Stimulated activated CD4-positive, alpha-beta T cell treated with anti-CD3 and anti-CD28 coated beads, TNF-alpha, amount 100 ng/mL, for 48 hours (primary cell): ENCODE results near the gene ERBB3.

Source experiments
- DNase-seq, 3 donors: peaks; one replicate each; pipeline ENCODE4 v3.0.0-alpha.2; 2020; ENCODE audit warnings: low read depth in 3 of 3

ERBB3 gene

DNA sequence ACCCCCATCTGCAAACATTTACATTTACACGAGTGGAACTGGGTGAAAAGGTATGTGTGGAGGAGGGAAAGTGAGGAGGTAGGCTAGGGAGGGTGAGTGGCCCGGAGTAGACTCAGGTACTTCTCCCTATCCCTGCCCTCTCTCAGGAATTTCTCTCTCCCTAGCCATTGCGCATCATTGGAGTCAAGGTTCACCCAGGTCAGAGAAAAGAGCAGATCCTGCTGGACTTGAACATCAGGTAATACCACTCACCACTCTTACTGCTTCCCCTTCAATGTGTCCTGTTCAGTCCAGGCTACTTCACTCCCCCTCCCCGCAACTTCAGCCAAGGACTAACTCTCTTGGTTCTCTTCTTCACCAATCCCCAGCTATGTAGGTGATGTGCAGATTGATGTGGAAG is 50.9 kb downstream of the ERBB3 start:
- DNase-seq = no peak

- no peak for DNase-seq
These were observed 54.9 kb downstream of the ERBB3 start for GRCh38 chr12:56134897-56135296.

GRCh38 chr12:56137853-56138571 is 58.0 kb downstream of the ERBB3 start:
- DNase-seq = no peak

- DNase-seq = no peak
These were observed 62.2 kb downstream of the ERBB3 start for GRCh38 chr12:56141946-56142784.

GRCh38 chr12:56143217-56143616 is 63.3 kb downstream of the ERBB3 start:
- no peak for DNase-seq

DNA sequence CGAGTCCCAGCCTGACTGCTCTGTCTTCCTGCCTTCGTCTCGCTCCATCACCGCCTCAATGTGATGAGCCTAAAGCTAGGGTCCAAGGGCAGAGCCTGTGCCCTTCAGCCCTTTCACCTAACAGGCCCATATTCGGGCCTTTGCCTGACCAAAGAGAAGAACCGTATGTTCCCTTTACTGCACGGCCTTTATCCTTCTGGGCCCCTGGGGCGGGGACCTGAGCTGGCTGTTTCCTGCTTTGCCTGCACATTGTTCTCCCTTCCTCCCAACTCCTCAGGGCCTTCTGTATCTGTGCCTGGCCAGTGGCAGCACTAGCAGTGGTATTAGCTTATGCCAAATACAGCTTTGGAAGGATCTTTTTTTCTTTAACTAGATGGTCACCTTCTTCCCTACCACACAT is 63.9 kb downstream of the ERBB3 start:
- DNase-seq = no peak

- no peak for DNase-seq
These were observed 65.3 kb downstream of the ERBB3 start for GRCh38 chr12:56145217-56145616.

GRCh38 chr12:56146492-56147460 is 66.8 kb downstream of the ERBB3 start:
- DNase-seq = no peak

- DNase-seq = no peak
These were observed 70.6 kb downstream of the ERBB3 start for GRCh38 chr12:56150563-56150962.

DNA sequence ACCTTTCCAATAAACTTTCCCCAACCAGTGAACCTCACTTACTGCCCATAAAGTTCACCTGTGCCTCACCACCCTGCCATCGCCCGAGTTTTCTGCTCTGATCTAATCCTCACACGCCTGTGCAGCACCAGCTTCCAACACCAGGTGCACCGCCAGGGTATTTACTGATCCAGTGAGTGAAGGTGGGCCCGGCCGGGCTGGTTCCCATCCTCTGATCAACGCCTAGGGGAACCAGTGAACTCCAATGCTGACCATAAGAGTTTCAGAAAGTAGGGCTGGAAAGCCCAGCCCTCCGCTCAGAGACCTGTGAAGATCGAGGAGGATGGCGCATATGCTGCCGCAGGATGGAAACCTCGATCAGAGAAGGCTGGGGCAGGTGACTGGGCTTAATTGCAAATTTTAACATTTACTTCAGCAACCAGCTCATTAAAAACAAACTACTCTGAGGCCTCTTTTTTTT is 71.7 kb downstream of the ERBB3 start:
- DNase-seq = peak; percentile 44 to 61 (median 59)

GRCh38 chr12:56152132-56152755 is 72.3 kb downstream of the ERBB3 start, which contains the start of gene MYL6B:
Gene MYL6B, plus strand, starts transcription at chr12:56152587. Its CDS starts 1,332 bp downstream, at chr12:56153919.
- DNase-seq = peak; percentile 90 to 92 (median 92)
